MM.1S (cell line): Measurements from ENCODE around the gene HOXA13.

Source experiments
- DNase-seq: peaks from one replicate; pipeline ENCODE4 v3.0.0-alpha.2; 2015
- H2AFZ ChIP-seq: fragments of 300-600 bp; sonication (generic); 2 replicates; pipeline ENCODE4 v1.6.0; 2016; ENCODE audit warnings: antibody characterized with exemption, low read length
- H3F3A ChIP-seq: fragments of 300-600 bp; sonication (generic); 2 replicates; pipeline ENCODE4 v1.6.1; 2016; ENCODE audit warnings: mild to moderate bottlenecking, antibody characterized with exemption, low read length, moderate library complexity, mixed read lengths; ENCODE audit not compliant: insufficient read depth
- H3K27ac ChIP-seq: fragments of 300-600 bp; sonication (generic); 2 replicates; pipeline ENCODE4 v1.5.1; 2016; ENCODE audit warnings: mild to moderate bottlenecking, low read length
- H3K27me3 ChIP-seq: fragments of 300-600 bp; sonication (generic); replicated peaks from 2 replicates; pipeline ENCODE4 v1.6.0; 2016; ENCODE audit warnings: low read length; ENCODE audit not compliant: insufficient read depth
- H3K36me3 ChIP-seq: fragments of 300-600 bp; sonication (generic); replicated peaks from 2 replicates; pipeline ENCODE4 v1.6.1; 2016; ENCODE audit warnings: mild to moderate bottlenecking, low read length, mixed read lengths; ENCODE audit not compliant: insufficient read depth
- H3K4me1 ChIP-seq: fragments of 300-600 bp; sonication (generic); 2 replicates; pipeline ENCODE4 v1.6.1; 2016; ENCODE audit warnings: low read length, mixed read lengths
- H3K4me2 ChIP-seq: fragments of 300-600 bp; sonication (generic); 2 replicates; pipeline ENCODE4 v1.6.0; 2016; ENCODE audit warnings: low read depth, low read length
- H3K4me3 ChIP-seq: fragments of 300-600 bp; sonication (generic); 2 replicates; pipeline ENCODE4 v1.5.1; 2016; ENCODE audit warnings: low read length, mixed read lengths
- H3K79me2 ChIP-seq: fragments of 300-600 bp; sonication (generic); 2 replicates; pipeline ENCODE4 v1.6.1; 2016; ENCODE audit warnings: mixed run types, low read length, mixed read lengths
- H3K9ac ChIP-seq: fragments of 300-600 bp; sonication (generic); 2 replicates; pipeline ENCODE4 v1.6.1; 2016; ENCODE audit warnings: low read length, mixed read lengths
- H3K9me2 ChIP-seq: fragments of 300-600 bp; sonication (generic); replicated peaks from 2 replicates; pipeline ENCODE4 v1.6.1; 2016; ENCODE audit warnings: mild to moderate bottlenecking, low read length, mixed read lengths; ENCODE audit not compliant: insufficient read depth
- H3K9me3 ChIP-seq: fragments of 300-600 bp; sonication (generic); replicated peaks from 2 replicates; pipeline ENCODE4 v1.6.1; 2016; ENCODE audit warnings: mild to moderate bottlenecking, low read length, mixed read lengths; ENCODE audit not compliant: insufficient read depth
- H4K20me1 ChIP-seq: fragments of 300-600 bp; sonication (generic); 2 replicates; pipeline ENCODE4 v1.6.1; 2016; ENCODE audit warnings: mild to moderate bottlenecking, low read length, moderate library complexity, mixed read lengths; ENCODE audit not compliant: insufficient read depth
- EZH2 ChIP-seq: fragments of 300-600 bp; sonication (generic); optimal IDR thresholded peaks from 2 replicates; pipeline ENCODE3; 2017; ENCODE audit warnings: low read depth, mild to moderate bottlenecking, antibody characterized with exemption, low read length, mixed read lengths
- EZH2phosphoT487 ChIP-seq: fragments of 300-600 bp; sonication (generic); IDR thresholded peaks from 2 replicates; pipeline ENCODE4 v1.6.1; 2018; ENCODE audit warnings: antibody characterized with exemption, low read length
- TF ChIP-seq, protein P1 (sequence below): fragments of 300-600 bp; sonication (generic); IDR thresholded peaks from 2 replicates; pipeline ENCODE4 v1.5.1; 2016; ENCODE audit warnings: antibody characterized with exemption, low read length, mixed read lengths

HOXA13 gene

DNA sequence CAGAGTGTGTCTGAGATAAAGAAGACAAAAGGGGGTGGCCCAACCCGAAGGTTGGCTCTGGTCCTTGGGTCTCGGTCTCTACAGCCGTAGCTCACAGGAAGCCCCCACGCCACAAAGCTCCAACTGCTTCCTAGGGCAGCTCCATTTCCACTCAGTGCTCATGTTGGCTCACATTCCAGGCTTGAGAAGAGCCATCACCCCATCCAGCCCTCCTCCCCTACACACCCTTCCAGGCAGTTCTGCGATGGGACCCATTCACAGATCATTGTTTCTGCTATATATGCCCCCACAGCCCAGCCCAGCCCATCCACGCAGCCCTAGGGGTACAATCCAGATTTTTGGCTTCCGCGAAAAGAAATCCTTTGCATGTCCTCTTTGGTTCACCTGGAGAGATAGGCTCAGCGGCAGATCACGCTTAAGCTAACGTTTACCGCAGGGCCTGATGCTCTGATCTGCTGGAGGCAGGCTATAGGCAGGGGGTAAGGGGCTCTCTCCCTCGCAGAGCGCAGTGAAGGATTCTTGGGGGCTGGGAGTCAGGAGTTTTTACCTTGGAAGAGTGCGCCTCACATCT, 8.6 kb downstream of the HOXA13 start:
- H3K4me3 ChIP-seq, result no peak overlapping the region
- TF ChIP-seq EZH2, result no peak
- no peak for TF ChIP-seq EZH2phosphoT487
- TF ChIP-seq, protein P1, sequence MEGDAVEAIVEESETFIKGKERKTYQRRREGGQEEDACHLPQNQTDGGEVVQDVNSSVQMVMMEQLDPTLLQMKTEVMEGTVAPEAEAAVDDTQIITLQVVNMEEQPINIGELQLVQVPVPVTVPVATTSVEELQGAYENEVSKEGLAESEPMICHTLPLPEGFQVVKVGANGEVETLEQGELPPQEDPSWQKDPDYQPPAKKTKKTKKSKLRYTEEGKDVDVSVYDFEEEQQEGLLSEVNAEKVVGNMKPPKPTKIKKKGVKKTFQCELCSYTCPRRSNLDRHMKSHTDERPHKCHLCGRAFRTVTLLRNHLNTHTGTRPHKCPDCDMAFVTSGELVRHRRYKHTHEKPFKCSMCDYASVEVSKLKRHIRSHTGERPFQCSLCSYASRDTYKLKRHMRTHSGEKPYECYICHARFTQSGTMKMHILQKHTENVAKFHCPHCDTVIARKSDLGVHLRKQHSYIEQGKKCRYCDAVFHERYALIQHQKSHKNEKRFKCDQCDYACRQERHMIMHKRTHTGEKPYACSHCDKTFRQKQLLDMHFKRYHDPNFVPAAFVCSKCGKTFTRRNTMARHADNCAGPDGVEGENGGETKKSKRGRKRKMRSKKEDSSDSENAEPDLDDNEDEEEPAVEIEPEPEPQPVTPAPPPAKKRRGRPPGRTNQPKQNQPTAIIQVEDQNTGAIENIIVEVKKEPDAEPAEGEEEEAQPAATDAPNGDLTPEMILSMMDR, result no peak
- no peaks in the 10 kb centered on the region for H3F3A ChIP-seq
- H3K36me3 ChIP-seq, result no peaks in the 10 kb centered on the region
- no peak for DNase-seq
- H2AFZ ChIP-seq, result no peak overlapping the region
- no peaks in the 10 kb centered on the region for H3K4me1 ChIP-seq
- no peaks in the 10 kb centered on the region for H3K9me3 ChIP-seq
- no peak overlapping the region for H3K9ac ChIP-seq
- H3K27me3 ChIP-seq, result peaks cover 95% of the 10 kb centered on the region
- H4K20me1 ChIP-seq, result no peaks in the 10 kb centered on the region
- H3K9me2 ChIP-seq, result no peaks in the 10 kb centered on the region
- no peak overlapping the region for H3K27ac ChIP-seq
- H3K4me2 ChIP-seq, result no peak overlapping the region
- H3K79me2 ChIP-seq, result no peaks in the 10 kb centered on the region

DNA sequence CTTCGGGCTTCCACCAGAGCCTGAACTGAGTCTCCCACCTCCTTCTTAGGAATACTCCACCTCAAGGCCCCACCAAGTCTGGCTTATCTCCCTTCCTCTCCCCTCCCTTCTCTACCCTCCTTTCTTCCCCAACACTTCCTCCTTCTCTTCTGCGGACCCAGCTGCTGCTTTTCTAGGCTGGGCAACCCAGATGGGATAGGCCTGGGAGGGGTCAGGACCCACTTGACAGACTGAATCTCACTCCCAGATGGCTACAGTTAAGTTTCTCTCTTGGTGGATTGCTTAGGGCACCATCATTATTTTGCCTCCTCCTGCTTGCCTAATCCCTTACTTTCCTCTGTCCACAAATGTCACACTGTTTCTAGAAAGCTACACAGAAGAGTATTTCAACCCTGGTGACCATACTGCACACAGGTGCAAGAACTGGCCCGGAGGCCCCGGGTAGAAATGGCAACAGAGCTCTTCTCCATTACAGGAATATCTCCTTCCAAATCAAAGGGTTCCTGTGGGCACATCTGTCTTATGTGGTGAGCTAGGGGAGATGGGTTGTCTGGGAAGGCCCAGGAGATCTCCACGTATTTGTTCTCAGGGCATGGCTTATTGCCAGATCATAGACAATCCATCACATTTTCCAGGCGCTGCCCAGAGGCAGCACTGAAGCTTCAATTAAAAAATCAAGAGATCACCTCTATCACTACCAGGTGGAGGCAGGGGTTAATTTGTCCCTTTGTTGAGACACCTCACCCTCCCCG, 9.7 kb downstream of the HOXA13 start:
- TF ChIP-seq EZH2 (no peak), EZH2phosphoT487 (no peak)
- TF ChIP-seq, protein P1, result no peak
- DNase-seq, result no peak
- H3K27me3 ChIP-seq, result peaks cover 97% of the 10 kb centered on the region
- H3K9me2 ChIP-seq, result no peaks in the 10 kb centered on the region
- no peaks in the 10 kb centered on the region for H3F3A ChIP-seq
- H3K9me3 ChIP-seq, result no peaks in the 10 kb centered on the region
- no peaks in the 10 kb centered on the region for H3K36me3 ChIP-seq
- no peak overlapping the region for H3K4me2 ChIP-seq
- H3K9ac ChIP-seq, result no peak overlapping the region
- no peak overlapping the region for H3K27ac ChIP-seq
- H3K4me1 ChIP-seq, result no peaks in the 10 kb centered on the region
- no peak overlapping the region for H3K4me3 ChIP-seq
- H2AFZ ChIP-seq, result no peak overlapping the region
- no peaks in the 10 kb centered on the region for H3K79me2 ChIP-seq
- no peaks in the 10 kb centered on the region for H4K20me1 ChIP-seq

DNA sequence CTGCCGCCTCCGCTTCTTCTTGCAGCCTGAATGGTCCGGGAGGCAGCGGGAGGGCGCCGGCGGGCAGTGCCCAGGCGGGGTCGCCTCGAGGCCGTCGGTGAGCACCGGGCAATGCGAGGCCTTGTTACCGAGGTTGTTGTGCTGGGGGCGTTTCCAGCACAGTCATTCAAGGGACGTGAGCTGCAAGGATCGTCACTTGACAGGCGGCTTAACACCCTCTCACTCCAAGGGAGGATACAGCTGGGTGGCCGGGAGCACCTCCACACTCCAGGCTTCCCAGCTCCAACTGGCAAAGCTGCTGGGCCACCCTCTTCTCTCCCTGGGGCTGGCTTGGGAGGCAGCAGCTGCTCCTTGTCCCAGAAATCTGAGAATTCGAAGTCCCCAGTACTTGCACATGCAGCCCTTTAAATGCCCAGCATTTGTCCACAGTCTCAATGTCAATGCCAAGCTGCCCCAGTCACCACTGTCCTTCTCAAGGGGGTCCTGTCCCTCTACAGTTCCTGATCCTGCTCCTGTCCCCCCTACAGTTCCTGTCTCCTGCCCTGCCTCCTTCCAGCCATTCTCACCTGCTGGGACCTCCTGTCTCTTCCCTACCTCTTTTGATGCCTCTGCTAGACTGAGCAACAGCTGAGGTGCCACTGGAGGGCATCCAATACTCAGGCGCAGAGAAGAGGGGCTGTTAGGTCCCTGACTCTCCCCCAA, 10.4 kb downstream of the HOXA13 start:
- H4K20me1 ChIP-seq, result no peaks in the 10 kb centered on the region
- no peaks in the 10 kb centered on the region for H3K9me2 ChIP-seq
- H3K27ac ChIP-seq, result no peak overlapping the region
- no peak overlapping the region for H3K9ac ChIP-seq
- H3K4me3 ChIP-seq, result no peak overlapping the region
- H3K36me3 ChIP-seq, result no peaks in the 10 kb centered on the region
- no peaks in the 10 kb centered on the region for H3F3A ChIP-seq
- TF ChIP-seq EZH2, result no peak
- TF ChIP-seq, protein P1, result no peak
- TF ChIP-seq EZH2phosphoT487, result no peak
- H3K4me1 ChIP-seq, result no peaks in the 10 kb centered on the region
- H3K4me2 ChIP-seq, result no peak overlapping the region
- DNase-seq, result no peak
- H2AFZ ChIP-seq, result no peak overlapping the region
- peaks cover 97% of the 10 kb centered on the region for H3K27me3 ChIP-seq
- no peaks in the 10 kb centered on the region for H3K79me2 ChIP-seq
- no peaks in the 10 kb centered on the region for H3K9me3 ChIP-seq
